ENCODE data around the gene PTBP3.

DNA sequence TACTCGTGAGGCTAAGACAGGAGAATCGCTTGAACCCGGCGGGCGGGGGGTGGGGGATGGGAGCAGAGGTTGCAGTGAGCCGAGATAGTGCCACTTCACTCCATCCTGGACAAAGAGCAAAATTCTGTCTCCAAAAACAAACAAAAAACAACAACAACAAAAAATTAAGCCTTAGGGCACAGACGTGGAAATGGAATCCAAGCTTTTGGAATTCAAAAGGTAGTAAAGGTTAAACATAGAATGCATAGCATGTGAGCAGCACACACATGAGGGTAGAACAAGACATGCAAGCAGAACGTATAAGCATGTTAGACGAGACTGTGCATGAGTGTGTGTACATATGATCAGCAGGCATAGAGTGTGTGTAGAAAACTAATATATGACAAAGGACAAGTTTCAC lies 68.0 kb downstream of the PTBP3 start:
- TF ChIP-seq, protein P1, sequence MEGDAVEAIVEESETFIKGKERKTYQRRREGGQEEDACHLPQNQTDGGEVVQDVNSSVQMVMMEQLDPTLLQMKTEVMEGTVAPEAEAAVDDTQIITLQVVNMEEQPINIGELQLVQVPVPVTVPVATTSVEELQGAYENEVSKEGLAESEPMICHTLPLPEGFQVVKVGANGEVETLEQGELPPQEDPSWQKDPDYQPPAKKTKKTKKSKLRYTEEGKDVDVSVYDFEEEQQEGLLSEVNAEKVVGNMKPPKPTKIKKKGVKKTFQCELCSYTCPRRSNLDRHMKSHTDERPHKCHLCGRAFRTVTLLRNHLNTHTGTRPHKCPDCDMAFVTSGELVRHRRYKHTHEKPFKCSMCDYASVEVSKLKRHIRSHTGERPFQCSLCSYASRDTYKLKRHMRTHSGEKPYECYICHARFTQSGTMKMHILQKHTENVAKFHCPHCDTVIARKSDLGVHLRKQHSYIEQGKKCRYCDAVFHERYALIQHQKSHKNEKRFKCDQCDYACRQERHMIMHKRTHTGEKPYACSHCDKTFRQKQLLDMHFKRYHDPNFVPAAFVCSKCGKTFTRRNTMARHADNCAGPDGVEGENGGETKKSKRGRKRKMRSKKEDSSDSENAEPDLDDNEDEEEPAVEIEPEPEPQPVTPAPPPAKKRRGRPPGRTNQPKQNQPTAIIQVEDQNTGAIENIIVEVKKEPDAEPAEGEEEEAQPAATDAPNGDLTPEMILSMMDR (conservative IDR thresholded peaks at IDR 0.05; ENCODE audit: low read depth, low read length), result no peak
- no peak for TF ChIP-seq EZH2 (IDR thresholded peaks at IDR 0.05; ENCODE audit: borderline replicate concordance, low read depth, low read length, poor library complexity, severe bottlenecking)
